CD4-positive, alpha-beta T cell treated with Interleukin-4 for 4 hours (primary cell): Measurements from ENCODE around the gene GLYATL1.

Experiments
- DNase-seq: peaks from one replicate; pipeline ENCODE4 v3.0.0-alpha.2; 2020

Gene GLYATL1

GRCh38 chr11:58939277-58939676 lies at the start of gene GLYATL1:
GLYATL1 (plus strand) TSS chr11:58939488; CDS start chr11:58947088, 7,600 bp downstream.
- DNase-seq = no peak

- no peak for DNase-seq
Observed at GRCh38 chr11:58893899-58894298, 45.4 kb upstream of the GLYATL1 start.

- DNase-seq = no peak
Observed at GRCh38 chr11:58898106-58898505, 41.2 kb upstream of the GLYATL1 start.

- no peak for DNase-seq
Observed at GRCh38 chr11:58900479-58901420, 38.5 kb upstream of the GLYATL1 start.

- no peak for DNase-seq
Observed at GRCh38 chr11:58902881-58903280, 36.4 kb upstream of the GLYATL1 start.

GRCh38 chr11:58905011-58905720 lies 34.1 kb upstream of the GLYATL1 start:
- DNase-seq = no peak

- DNase-seq = no peak
Observed at GRCh38 chr11:58905721-58906547, 33.4 kb upstream of the GLYATL1 start.

- no peak for DNase-seq
Observed at GRCh38 chr11:58907780-58908179, 31.5 kb upstream of the GLYATL1 start.

- no peak for DNase-seq
Observed at GRCh38 chr11:58912124-58912523, 27.2 kb upstream of the GLYATL1 start.

GRCh38 chr11:58913685-58914084 lies 25.6 kb upstream of the GLYATL1 start:
- no peak for DNase-seq

GRCh38 chr11:58914821-58915543 lies 24.3 kb upstream of the GLYATL1 start:
- no peak for DNase-seq

GRCh38 chr11:58916637-58917036 lies 22.7 kb upstream of the GLYATL1 start:
- no peak for DNase-seq

GRCh38 chr11:58917159-58917783 lies 22.0 kb upstream of the GLYATL1 start:
- DNase-seq = no peak

GRCh38 chr11:58919561-58919960 lies 19.7 kb upstream of the GLYATL1 start:
- DNase-seq = no peak

- DNase-seq = no peak
Observed at GRCh38 chr11:58919980-58920379, 19.3 kb upstream of the GLYATL1 start.

- DNase-seq = no peak
Observed at GRCh38 chr11:58921778-58922390, 17.4 kb upstream of the GLYATL1 start.

GRCh38 chr11:58922479-58922878 lies 16.8 kb upstream of the GLYATL1 start:
- DNase-seq = no peak

- DNase-seq = peak; percentile 10
Observed at GRCh38 chr11:58923300-58923788, 15.9 kb upstream of the GLYATL1 start.

GRCh38 chr11:58924230-58924629 lies 15.1 kb upstream of the GLYATL1 start:
- DNase-seq = no peak

GRCh38 chr11:58926251-58926650 lies 13.0 kb upstream of the GLYATL1 start:
- DNase-seq = no peak

GRCh38 chr11:58926695-58927094 lies 12.6 kb upstream of the GLYATL1 start:
- no peak for DNase-seq
